GM12891 (cell line): ENCODE measurements around the gene ADM.

Experiments
- POLR2A ChIP-seq: IDR thresholded peaks from 2 replicates; pipeline ENCODE4 v1.6.1; 2011; ENCODE audit warnings: low read depth, low read length, control low read depth
- POLR2AphosphoS5 ChIP-seq: IDR thresholded peaks from 2 replicates; pipeline ENCODE4 v1.6.1; 2011; ENCODE audit warnings: low read depth, low read length, control low read depth

- TF ChIP-seq POLR2AphosphoS5 (no peak), POLR2A (no peak)
Observed at GRCh38 chr11:10255388-10256125, 49.3 kb upstream of the ADM start.
